Inflammatory macrophage (primary cell): ENCODE data around the gene WDR5.

Experiments
- DNase-seq, 2 donors: peaks; one replicate each; pipeline ENCODE4 v3.0.0-alpha.2; 2020 to 2022

WDR5 gene

DNA sequence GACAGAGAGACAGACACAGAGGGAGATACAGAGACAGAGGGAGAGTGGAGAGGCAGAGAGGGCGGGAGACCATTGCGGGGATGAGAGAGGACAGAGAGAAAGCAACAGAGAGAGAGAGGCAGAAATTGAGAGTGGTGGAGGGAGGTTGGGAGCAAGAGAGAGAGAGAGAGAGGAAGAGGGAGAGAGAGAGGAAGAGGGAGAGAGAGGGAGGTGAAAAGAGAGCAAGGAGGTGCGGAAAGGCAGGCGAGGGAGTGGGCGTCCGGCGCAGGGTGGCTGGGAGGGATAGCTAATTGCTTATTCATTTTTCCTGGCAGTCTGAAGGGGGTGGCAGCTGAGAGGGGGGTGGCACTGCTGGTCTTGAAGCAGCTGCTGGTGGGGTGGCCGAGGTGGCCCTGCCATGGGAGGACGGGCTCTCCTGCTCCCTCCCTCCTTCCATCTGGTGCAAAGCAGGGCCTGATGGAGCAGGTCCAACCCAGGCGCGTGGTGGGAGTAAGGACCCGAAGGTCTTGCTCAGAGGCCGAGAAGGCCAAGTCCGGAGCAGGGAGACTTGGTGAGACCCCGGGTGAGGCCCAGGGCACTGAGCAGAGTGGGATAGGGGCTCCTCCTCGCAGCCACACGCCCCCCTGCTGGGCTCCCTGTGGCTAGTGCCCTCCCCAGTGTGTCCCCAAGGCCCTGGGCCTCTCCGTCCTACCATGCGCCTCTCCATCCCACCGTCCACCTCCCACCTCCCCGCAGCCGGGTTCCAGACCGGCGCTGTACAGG lies 53.8 kb downstream of the WDR5 start:
- DNase-seq, result no peak

GRCh38 chr9:134190232-134191121 lies 54.6 kb downstream of the WDR5 start:
- no peak for DNase-seq

DNA sequence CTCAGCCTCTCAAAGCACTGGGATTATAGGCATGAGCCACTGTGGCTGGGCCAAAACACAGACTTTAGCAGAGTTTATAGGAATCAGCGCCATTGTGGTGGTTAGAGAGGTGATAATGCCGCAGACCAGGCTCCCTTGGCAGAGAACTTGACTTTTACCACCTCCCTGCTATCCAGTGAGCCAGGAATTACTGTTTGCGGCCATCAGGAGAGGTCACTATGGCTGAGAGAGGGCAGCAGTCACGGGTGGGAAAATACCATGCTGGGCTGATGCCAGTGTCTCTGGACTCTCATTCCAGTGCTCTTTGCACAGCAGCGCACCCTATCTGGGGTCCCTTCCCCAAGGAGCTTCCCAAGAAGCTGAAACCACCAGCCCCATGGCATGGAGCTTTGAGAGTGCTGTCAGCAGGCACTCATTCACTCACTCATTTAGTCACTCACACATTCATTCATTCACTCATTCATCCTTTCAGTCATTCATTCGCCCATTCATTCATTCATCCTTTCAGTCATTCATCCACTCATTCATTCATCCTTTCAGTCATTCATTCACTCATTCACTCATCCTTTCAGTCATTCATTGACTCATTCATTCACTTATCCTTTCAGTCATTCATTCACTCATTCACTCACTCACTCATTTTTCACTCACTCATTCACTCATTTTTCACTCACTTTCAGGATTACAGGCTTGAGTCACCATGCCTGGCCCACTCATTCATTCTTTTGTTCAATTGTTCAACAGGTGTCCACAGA lies 55.8 kb downstream of the WDR5 start:
- no peak for DNase-seq

GRCh38 chr9:134192311-134192950 lies 56.5 kb downstream of the WDR5 start:
- DNase-seq, result no peak

GRCh38 chr9:134192951-134193731 lies 57.3 kb downstream of the WDR5 start:
- DNase-seq, result no peak

- no peak for DNase-seq
Observed at GRCh38 chr9:134193912-134194535, 58.1 kb downstream of the WDR5 start.

- peak; percentile 74 to 81 for DNase-seq
Observed at GRCh38 chr9:134195558-134195957, 59.7 kb downstream of the WDR5 start.

DNA sequence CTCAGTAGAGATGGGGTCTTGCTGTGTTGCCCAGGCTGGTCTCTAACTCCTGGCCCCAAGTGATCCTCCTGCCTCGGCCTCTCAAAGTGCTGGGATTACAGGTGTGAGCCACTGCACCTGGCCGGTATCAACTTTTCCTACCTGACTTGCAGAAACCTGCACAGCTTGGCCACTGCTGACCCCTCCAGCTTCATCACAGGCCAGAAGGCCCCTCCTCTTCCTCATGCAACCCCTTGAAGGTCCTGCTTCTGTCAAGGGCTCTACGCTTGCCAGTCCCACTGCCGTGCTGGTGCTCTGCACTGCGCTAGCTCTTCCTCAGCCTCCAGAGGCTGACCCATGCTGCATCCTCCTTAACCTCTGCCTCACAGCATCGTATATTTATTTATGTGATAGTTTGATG lies 61.0 kb downstream of the WDR5 start:
- no peak for DNase-seq

DNA sequence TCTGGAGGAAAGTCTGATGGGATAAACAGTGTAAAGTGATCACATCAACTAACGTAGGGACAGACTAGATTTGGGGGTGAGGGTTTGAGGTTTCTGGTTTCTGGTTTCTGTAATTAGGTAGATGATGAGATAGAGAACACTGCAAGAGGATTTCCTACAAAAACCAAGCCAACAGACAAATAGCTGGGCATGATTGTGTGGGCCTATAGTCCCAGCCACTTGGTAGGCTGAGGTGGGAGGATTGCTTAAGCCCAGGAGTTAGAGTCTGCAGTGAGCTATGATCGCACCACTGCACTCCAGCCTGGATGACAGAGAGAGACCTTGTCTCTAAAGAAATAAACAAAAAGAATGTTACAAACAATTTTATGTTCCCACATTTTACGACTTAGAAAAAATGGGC lies 62.9 kb downstream of the WDR5 start:
- DNase-seq, result peak; percentile 12 to 44

DNA sequence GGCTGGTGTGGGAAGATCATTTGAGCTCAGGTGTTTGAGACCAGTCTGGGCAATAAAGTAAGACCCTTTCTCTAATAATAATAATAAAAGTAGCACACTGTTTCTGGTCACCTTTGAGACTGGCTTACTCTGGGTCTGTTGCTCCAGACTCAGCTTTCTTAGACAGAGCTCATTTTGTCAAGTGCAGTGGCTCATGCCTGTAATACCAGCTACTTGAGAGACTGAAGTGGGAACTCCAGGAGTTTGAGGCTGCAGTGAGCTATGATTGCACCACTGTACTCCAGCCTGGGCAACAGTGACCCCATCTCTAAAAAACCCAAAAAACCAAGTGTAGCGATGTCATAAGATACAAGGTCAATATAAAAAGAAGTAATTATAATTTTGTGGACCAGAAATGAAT lies 64.8 kb downstream of the WDR5 start:
- no peak for DNase-seq

DNA sequence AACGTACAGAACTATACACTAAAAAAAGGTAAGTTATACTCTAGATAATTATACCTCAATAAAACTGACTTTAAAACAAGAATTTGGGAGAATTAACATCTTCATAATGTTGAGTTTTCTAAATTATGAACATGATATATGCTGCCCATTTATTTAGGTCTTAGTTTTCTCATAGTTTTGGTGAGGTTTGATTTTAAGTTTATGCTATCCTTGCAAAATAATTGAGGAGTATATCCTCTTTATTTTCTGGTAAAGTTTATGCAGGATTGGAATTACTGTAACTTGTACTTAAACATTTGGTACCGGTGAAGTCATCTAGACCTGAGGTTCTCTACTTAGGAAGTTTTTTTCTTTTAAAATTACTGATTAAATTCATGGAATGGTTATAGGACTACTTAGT lies 67.3 kb downstream of the WDR5 start:
- DNase-seq, result no peak

- DNase-seq, result no peak
Observed at GRCh38 chr9:134204041-134204440, 68.2 kb downstream of the WDR5 start.

- DNase-seq, result no peak
Observed at GRCh38 chr9:134204991-134205578, 69.2 kb downstream of the WDR5 start.

DNA sequence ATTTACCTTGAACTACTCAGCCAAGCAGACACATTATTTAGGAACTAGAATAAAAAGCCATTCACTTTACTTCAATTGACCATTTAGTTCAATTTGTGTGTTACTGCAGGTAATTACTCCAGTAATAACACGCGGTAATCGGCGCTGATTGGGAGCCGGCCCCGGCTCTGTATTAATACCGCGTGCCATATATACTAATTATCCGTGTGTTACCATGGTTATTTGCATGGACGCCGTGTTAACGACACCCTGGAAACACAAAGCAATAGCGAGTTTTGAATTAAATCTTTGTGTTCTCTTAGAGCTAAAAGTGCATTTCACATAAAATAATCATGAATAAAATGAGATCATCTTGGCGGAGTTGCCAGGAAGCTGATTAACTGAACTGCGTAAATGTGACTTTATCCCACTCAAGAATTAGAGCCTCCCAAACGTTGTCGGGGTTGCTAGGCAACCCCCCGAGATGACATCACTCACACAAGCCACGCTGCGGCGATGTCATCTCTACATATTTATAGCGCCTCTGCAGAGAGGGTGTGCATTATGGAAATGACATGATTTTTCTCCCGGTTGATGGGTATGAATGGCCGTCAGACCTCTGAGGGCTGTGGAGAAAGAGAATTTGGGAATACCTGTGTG lies 69.9 kb downstream of the WDR5 start:
- no peak for DNase-seq

DNA sequence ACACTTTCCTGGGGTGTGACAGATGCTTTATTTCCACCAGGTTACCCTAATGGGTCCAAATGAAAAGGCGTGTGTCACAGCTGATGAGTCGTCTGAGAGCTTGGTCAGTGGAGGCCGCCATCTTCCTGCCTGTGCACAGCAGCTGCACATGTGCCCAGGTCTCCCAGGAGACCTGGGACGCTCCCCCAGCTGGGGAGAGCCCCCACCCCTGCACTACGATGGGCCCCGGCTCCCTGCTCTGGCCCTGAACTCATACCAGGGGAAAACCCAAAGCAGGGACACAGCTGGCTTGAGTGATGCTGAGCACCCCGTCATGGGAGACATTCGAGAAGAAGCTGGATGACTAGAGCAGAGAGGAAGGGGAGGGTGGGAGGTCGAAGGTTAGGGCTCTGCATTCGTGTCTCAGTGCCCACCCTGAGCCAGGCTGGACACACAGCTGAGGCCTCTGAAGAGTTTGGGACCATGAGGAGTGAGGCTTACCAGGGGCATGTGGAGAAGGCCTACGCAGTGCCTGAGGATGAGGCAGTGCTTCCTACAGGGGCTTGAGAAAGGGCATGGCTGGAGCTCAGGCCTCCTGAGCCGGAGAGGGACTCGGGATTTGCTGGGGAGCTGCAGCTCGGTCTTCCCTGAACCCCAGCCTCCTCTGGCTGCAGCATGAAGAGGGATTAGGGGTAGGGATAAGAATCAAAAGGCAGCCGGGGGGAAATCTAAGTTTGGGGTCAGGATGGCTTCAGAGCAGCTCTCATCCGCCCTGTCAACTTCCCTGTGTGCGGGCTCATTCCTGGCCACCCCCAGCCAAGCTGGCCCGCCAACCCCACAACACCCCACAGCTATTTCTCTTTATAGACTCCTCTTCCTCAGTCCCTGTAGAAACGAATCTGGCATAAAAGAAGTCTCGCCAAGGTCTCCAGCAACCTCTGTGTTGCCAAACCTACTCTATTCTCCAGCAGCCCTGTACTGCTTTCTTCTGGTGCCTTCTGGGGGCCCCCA lies 70.7 kb downstream of the WDR5 start:
- DNase-seq, result no peak

DNA sequence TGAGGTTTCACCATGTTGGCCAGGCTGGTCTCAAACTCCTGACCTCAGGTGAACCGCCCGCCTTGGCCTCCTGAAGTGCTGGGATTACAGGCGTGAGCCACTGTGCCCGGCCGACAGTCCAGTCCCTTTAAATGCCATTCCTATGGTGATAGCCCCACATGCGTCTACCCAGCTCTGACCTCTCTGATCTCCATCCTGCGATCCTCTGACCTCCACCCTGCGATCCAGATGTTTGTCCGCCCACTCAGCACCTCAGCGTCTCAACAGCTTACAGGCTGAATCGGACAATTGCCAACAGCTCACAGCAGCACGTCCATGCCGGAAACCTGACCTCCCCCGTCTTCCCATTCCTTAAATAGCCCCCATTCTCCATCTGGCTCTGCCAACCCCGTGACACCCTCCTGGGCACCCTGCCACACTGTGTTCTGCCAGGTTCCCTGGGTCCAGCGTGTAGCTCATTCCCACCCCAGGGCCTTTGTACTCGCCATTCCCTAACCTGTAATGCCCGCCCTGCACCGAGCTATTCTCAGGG lies 72.5 kb downstream of the WDR5 start:
- no peak for DNase-seq

- no peak for DNase-seq
Observed at GRCh38 chr9:134208981-134209725, 73.3 kb downstream of the WDR5 start.
